CD4-positive, alpha-beta memory T cell (primary cell): Measurements from ENCODE around the gene ZNF616. TPM values are rescaled to one million over a fixed set of nuclear protein-coding genes. Genes with fewer than 3 reads are reported as not detected.

ENCODE experiments used
- CTCF ChIA-PET: fragments of 350-600 bp; sonication (Branson Sonifier 250); formaldehyde crosslinking; loops from one replicate; lab custom pipeline; 2021; ENCODE audit warnings: inconsistent platforms; ENCODE audit not compliant: partially characterized antibody; lab: Charles Lee
- POLR2A ChIA-PET: fragments of 350-600 bp; sonication (Branson Sonifier 250); formaldehyde crosslinking; loops from one replicate; lab custom pipeline; 2021; ENCODE audit not compliant: partially characterized antibody; lab: Charles Lee
- DNase-seq, 5 donors: peaks; one replicate each; pipeline versions ENCODE4 v3.0.0 to v3.0.0-alpha.2; 2020 to 2022; ENCODE audit warnings: mixed read lengths in 1 of 5
- H3K27ac ChIP-seq: one replicate; pipeline ENCODE4 v1.7.0; 2013; ENCODE audit warnings: low read depth, low read length
- H3K27me3 ChIP-seq: 2 replicates; pipeline ENCODE4 v1.7.0; 2013; ENCODE audit warnings: mild to moderate bottlenecking, low read length, moderate library complexity; ENCODE audit not compliant: insufficient read depth
- H3K36me3 ChIP-seq: 2 replicates; pipeline ENCODE4 v1.7.0; 2013; ENCODE audit warnings: mild to moderate bottlenecking, low read length, moderate library complexity; ENCODE audit not compliant: insufficient read depth
- H3K4me1 ChIP-seq: 2 replicates; pipeline ENCODE4 v1.7.0; 2013; ENCODE audit warnings: mild to moderate bottlenecking, low read length, moderate library complexity; ENCODE audit not compliant: insufficient read depth
- H3K4me3 ChIP-seq, 2 donors: one replicate each; pipeline ENCODE4 v1.7.0; 2013; ENCODE audit warnings: low read length in 2 of 2, mild to moderate bottlenecking in 1 of 2
- H3K9me3 ChIP-seq, 2 donors: one replicate each; pipeline ENCODE4 v1.7.0; 2013; ENCODE audit warnings: low read length in 2 of 2, control low read depth in 1 of 2; ENCODE audit not compliant: control insufficient read depth in 1 of 2
- H3K27ac Mint-ChIP-seq, 7 donors: one replicate each; pipeline ENCODE4 v1.8.0; 2020 to 2021; ENCODE audit warnings: mixed read lengths in 7 of 7, mild to moderate bottlenecking in 6 of 7, inconsistent platforms in 3 of 7, moderate library complexity in 3 of 7
- H3K27me3 Mint-ChIP-seq, 2 donors: one replicate each; pipeline ENCODE4 v1.8.0; 2020 to 2021; ENCODE audit warnings: mixed read lengths in 2 of 2
- H3K36me3 Mint-ChIP-seq, 2 donors: one replicate each; pipeline ENCODE4 v1.8.0; 2020 to 2021; ENCODE audit warnings: mixed read lengths in 2 of 2, inconsistent platforms in 1 of 2, mild to moderate bottlenecking in 1 of 2
- H3K4me1 Mint-ChIP-seq, 4 donors: one replicate each; pipeline ENCODE4 v1.8.0; 2020 to 2021; ENCODE audit warnings: mixed read lengths in 4 of 4, mild to moderate bottlenecking in 1 of 4
- H3K4me3 Mint-ChIP-seq, 8 donors: one replicate each; pipeline ENCODE4 v1.8.0; 2020 to 2021; ENCODE audit warnings: mixed read lengths in 8 of 8, mild to moderate bottlenecking in 7 of 8, moderate library complexity in 6 of 8, inconsistent platforms in 3 of 8
- H3K9me3 Mint-ChIP-seq, 8 donors: one replicate each; pipeline ENCODE4 v1.8.0; 2020 to 2021; ENCODE audit warnings: mixed read lengths in 8 of 8, mild to moderate bottlenecking in 5 of 8, inconsistent platforms in 3 of 8, moderate library complexity in 1 of 8
- intact Hi-C: fragments of 100-400 bp; cut with micrococcal nuclease; formaldehyde crosslinking; loops from one replicate; pipeline ENCODE4 v1.15.1; 2023
- polyA plus RNA-seq, 2 donors: library from polyadenylated mRNA; unstranded; fragments of 300-500 nt; fragmentation: Illumina TruSeq; gene quantifications; one replicate each; pipeline ENCODE4 v1.2.3, GENCODE V29; 2021
- total RNA-seq, 2 experiments: library from RNA; stranded (reverse); gene quantifications; one replicate each; pipeline ENCODE4 v1.2.3, GENCODE V29; 2021

Gene ZNF616
- total and polyA plus RNA-seq, 4 experiments from 2014 or later, result 0.69 to 19.0 (median 12.9) TPM

GRCh38 chr19:52141203-52141602 is 1.5 kb upstream of the ZNF616 start:
- Histone ChIP-seq H3K36me3 (no peaks in the 10 kb centered on the region), H3K4me1 (peaks cover 18% of the 10 kb centered on the region), H3K27me3 (no peaks in the 10 kb centered on the region), H3K27ac (no peak overlapping the region), H3K4me3 (no peak overlapping the region), H3K9me3 (no peaks in the 10 kb centered on the region)
- ChIA-PET CTCF (interaction anchor here (1.3 to 5.4 kb wide), 3 partner anchors 31 to 96 kb away, joined by 3 to 68 read pairs (median 17); partner anchors contain the start of gene ZNF836), POLR2A (interaction anchor here (0.5 to 4.2 kb wide), 6 partner anchors 19 to 678 kb away, joined by 3 to 40 read pairs (median 14); partner anchors contain the start of genes PPP2R1A, ZNF432 and ZNF836)
- intact Hi-C loops, result loop anchor here (2.0 kb wide), 2 partner anchors 92 to 214 kb away; partner anchors contain the start of genes ZNF432 and ZNF613
- Mint-ChIP-seq H3K4me1 (peaks cover 19 to 34% (median 27%) of the 10 kb centered on the region in 4 donors), H3K4me3 (peak overlapping the region in 2 of 8 donors; percentile 51 to 59), H3K27me3 (no peaks in the 10 kb centered on the region), H3K36me3 (peaks cover 3 to 12% of the 10 kb centered on the region in 2 donors), H3K27ac (peak overlapping the region in 6 of 7 donors; percentile 36 to 91 (median 73)), H3K9me3 (peaks cover 0 to 45% (median 12%) of the 10 kb centered on the region in 8 donors)
- DNase-seq, result no peak

GRCh38 chr19:52140032-52140710 is 433 bp upstream of the ZNF616 start:
- H3K27ac Mint-ChIP-seq, result peak overlapping the region; percentile 91 to 98 (median 94)
- no peaks in the 10 kb centered on the region for H3K27me3 Mint-ChIP-seq
- H3K4me1 Mint-ChIP-seq, result peaks cover 21 to 34% (median 27%) of the 10 kb centered on the region in 4 donors
- POLR2A ChIA-PET, result interaction anchor here (0.6 to 4.2 kb wide), 9 partner anchors 11 to 1193 kb away, joined by 3 to 40 read pairs (median 4); partner anchors contain the start of genes PPP2R1A, ZNF432 and ZNF836
- Histone ChIP-seq H3K27ac (peak overlapping the region; percentile 75), H3K4me1 (peaks cover 18% of the 10 kb centered on the region), H3K9me3 (no peaks in the 10 kb centered on the region), H3K27me3 (no peaks in the 10 kb centered on the region), H3K36me3 (no peaks in the 10 kb centered on the region), H3K4me3 (peak overlapping the region; percentile 38 to 72)
- peaks cover 7 to 15% of the 10 kb centered on the region in 2 donors for H3K36me3 Mint-ChIP-seq
- H3K4me3 Mint-ChIP-seq, result peak overlapping the region; percentile 90 to 98 (median 96)
- intact Hi-C loops, result loop anchor here (1.0 to 2.0 kb wide), 4 partner anchors 49 to 213 kb away; partner anchors contain the start of genes ZNF432, ZNF613 and ZNF766
- peaks cover 0 to 40% (median 11%) of the 10 kb centered on the region in 8 donors for H3K9me3 Mint-ChIP-seq
- DNase-seq, result peak in 2 of 5 donors; percentile 96
- CTCF ChIA-PET, result interaction anchor here (0.7 to 5.4 kb wide), 5 partner anchors 32 to 101 kb away, joined by 3 to 68 read pairs (median 9); partner anchors contain the start of genes PPP2R1A and ZNF836

GRCh38 chr19:52138983-52139251 is 821 bp downstream of the ZNF616 start:
- intact Hi-C loops, result loop anchor here (1.0 kb wide), 3 partner anchors 32 to 609 kb away; partner anchors contain the start of gene ZNF836
- Mint-ChIP-seq H3K36me3 (peaks cover 17 to 19% of the 10 kb centered on the region in 2 donors), H3K4me3 (peak overlapping the region; percentile 90 to 98 (median 96))

GRCh38 chr19:52138278-52138982 is 1.3 kb downstream of the ZNF616 start:
- peaks cover 23 to 42% (median 29%) of the 10 kb centered on the region in 4 donors for H3K4me1 Mint-ChIP-seq
- ChIA-PET POLR2A (interaction anchor here (1.2 to 3.3 kb wide), 3 partner anchors 33 to 98 kb away, joined by 5 to 20 read pairs (median 19); partner anchors contain the start of gene ZNF836), CTCF (interaction anchor here (1.1 to 5.4 kb wide), 7 partner anchors 33 to 144 kb away, joined by 3 to 68 read pairs (median 7); partner anchors contain the start of genes PPP2R1A and ZNF836)
- peak overlapping the region; percentile 90 to 98 (median 96) for H3K4me3 Mint-ChIP-seq
- H3K27me3 Mint-ChIP-seq, result no peaks in the 10 kb centered on the region
- Histone ChIP-seq H3K9me3 (peaks cover 0 to 7% of the 10 kb centered on the region in 2 donors), H3K27me3 (no peaks in the 10 kb centered on the region), H3K27ac (peak overlapping the region; percentile 75), H3K36me3 (peaks cover 4% of the 10 kb centered on the region), H3K4me1 (peaks cover 18% of the 10 kb centered on the region), H3K4me3 (peak overlapping the region; percentile 72 to 75)
- no peak for DNase-seq
- peaks cover 20 to 23% of the 10 kb centered on the region in 2 donors for H3K36me3 Mint-ChIP-seq
- H3K27ac Mint-ChIP-seq, result peak overlapping the region in 6 of 7 donors; percentile 91 to 98 (median 93)
- intact Hi-C loops, result no loop called here
- peaks cover 0 to 46% (median 13%) of the 10 kb centered on the region in 8 donors for H3K9me3 Mint-ChIP-seq

More at GRCh38 chr19:52138983-52139251, 821 bp downstream of the ZNF616 start:
- H3K36me3 ChIP-seq, result peaks cover 4% of the 10 kb centered on the region
- peaks cover 18% of the 10 kb centered on the region for H3K4me1 ChIP-seq
- peaks cover 0 to 7% of the 10 kb centered on the region in 2 donors for H3K9me3 ChIP-seq
- Mint-ChIP-seq H3K9me3 (peaks cover 0 to 44% (median 11%) of the 10 kb centered on the region in 8 donors), H3K27ac (peak overlapping the region; percentile 91 to 98 (median 94)), H3K4me1 (peaks cover 23 to 39% (median 29%) of the 10 kb centered on the region in 4 donors), H3K27me3 (no peaks in the 10 kb centered on the region)
- H3K27me3 ChIP-seq, result no peaks in the 10 kb centered on the region
- peak overlapping the region; percentile 75 for H3K27ac ChIP-seq
- ChIA-PET CTCF (interaction anchor here (1.1 to 5.4 kb wide), 6 partner anchors 33 to 102 kb away, joined by 3 to 68 read pairs (median 8); partner anchors contain the start of genes PPP2R1A and ZNF836), POLR2A (interaction anchor here (1.2 to 4.2 kb wide), 4 partner anchors 32 to 98 kb away, joined by 5 to 40 read pairs (median 20); partner anchors contain the start of genes PPP2R1A and ZNF836)
- no peak for DNase-seq
- peak overlapping the region; percentile 72 to 75 for H3K4me3 ChIP-seq

- no peaks in the 10 kb centered on the region for H3K4me1 ChIP-seq
- no peak overlapping the region for H3K4me3 ChIP-seq
- no peak overlapping the region for H3K27ac ChIP-seq
- CTCF ChIA-PET, result no interaction called here
- DNase-seq, result no peak
- H3K27me3 ChIP-seq, result no peaks in the 10 kb centered on the region
- Mint-ChIP-seq H3K4me1 (no peaks in the 10 kb centered on the region), H3K9me3 (peaks cover 3 to 98% (median 92%) of the 10 kb centered on the region in 8 donors), H3K4me3 (no peak overlapping the region), H3K27me3 (no peaks in the 10 kb centered on the region), H3K36me3 (peaks cover 88 to 97% of the 10 kb centered on the region in 2 donors), H3K27ac (no peak overlapping the region)
- H3K36me3 ChIP-seq, result peaks cover 57% of the 10 kb centered on the region
- POLR2A ChIA-PET, result no interaction called here
- peaks cover 19 to 64% of the 10 kb centered on the region in 2 donors for H3K9me3 ChIP-seq
- intact Hi-C loops, result no loop called here
These were observed 19.5 kb downstream of the ZNF616 start for GRCh38 chr19:52120286-52120685.

- ChIA-PET POLR2A (no interaction called here), CTCF (no interaction called here)
- Mint-ChIP-seq H3K36me3 (peaks cover 62 to 71% of the 10 kb centered on the region in 2 donors), H3K4me3 (no peak overlapping the region), H3K4me1 (no peaks in the 10 kb centered on the region), H3K27ac (no peak overlapping the region), H3K27me3 (no peaks in the 10 kb centered on the region), H3K9me3 (peaks cover 3 to 98% (median 96%) of the 10 kb centered on the region in 8 donors)
- intact Hi-C loops, result no loop called here
- Histone ChIP-seq H3K4me3 (peak overlapping the region in 1 of 2 donors; percentile 1), H3K4me1 (no peaks in the 10 kb centered on the region), H3K9me3 (peaks cover 40 to 93% of the 10 kb centered on the region in 2 donors), H3K36me3 (peaks cover 37% of the 10 kb centered on the region), H3K27me3 (no peaks in the 10 kb centered on the region), H3K27ac (no peak overlapping the region)
- no peak for DNase-seq
These were observed 24.1 kb downstream of the ZNF616 start for GRCh38 chr19:52115526-52116053.
